ENCODE results near the gene KRTAP4-5. TPM values are rescaled to one million over a fixed set of nuclear protein-coding genes. Genes with fewer than 3 reads are reported as not detected.
A peak's percentile ranks its signal among the peaks of the same experiment; 100 is the strongest.
"Not testable (repeated sequence)": the region's sequence is repeated elsewhere in the genome, so short reads cannot be mapped to it uniquely, and the experiment has no call there.

The KRTAP4-5 gene
- total and polyA plus RNA-seq, 2 experiments from 2014 or later: not detected

DNA sequence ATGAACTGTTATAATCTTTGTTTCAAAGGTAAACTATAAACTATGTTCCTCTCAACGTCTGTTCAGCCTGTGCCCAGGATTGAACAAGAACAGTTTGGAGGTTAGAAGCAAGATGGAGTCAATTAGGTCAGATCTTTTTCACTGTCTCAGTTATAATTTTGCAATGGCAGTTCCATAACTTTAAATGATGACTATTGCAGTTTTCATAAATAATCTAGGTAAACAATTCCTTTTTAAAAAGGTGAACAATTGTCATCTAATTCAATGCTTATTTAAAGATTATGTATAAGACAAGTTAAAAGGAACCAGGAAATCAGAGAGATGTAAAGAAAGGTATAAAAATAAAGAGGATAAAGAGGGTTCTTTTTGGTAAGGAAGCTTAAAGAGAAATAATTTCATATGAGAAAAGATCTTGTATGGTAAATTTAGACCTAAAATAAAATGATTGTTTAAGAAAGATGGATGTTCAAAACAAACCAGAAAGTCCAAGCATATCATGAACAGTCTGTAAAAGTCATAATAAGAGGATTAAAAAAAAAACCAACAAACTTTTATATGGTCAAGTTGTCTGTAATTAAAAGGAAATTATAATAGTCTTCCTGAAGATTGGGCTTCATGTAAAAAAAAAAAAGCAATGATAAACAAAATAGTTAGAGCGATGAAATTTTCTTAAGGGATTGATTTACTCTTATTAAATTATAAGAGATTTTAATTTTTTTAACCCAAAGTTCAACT lies 38.3 kb downstream of the KRTAP4-5 start (continued):
- TF ChIP-seq ZNF462 (CRISPR knock-in tag; IDR thresholded peaks at IDR 0.05): no peak
- TF ChIP-seq STAT1 (IDR thresholded peaks at IDR 0.05; ENCODE audit: unreplicated experiment): no peak
- no peak for TF ChIP-seq EZH2phosphoT487 (IDR thresholded peaks at IDR 0.05; ENCODE audit: unreplicated experiment)
- TF ChIP-seq CTCF (conservative IDR thresholded peaks at IDR 0.05; ENCODE audit: low read depth in 2 of 2): no peak
- no peak for TF ChIP-seq CREB1 (CRISPR knock-in tag; IDR thresholded peaks at IDR 0.05; ENCODE audit: low read depth)
- TF ChIP-seq POLR2AphosphoS5 (IDR thresholded peaks at IDR 0.05; ENCODE audit: low read depth): no peak
- no peak for TF ChIP-seq NANOG (IDR thresholded peaks at IDR 0.05; ENCODE audit: borderline replicate concordance)

DNA sequence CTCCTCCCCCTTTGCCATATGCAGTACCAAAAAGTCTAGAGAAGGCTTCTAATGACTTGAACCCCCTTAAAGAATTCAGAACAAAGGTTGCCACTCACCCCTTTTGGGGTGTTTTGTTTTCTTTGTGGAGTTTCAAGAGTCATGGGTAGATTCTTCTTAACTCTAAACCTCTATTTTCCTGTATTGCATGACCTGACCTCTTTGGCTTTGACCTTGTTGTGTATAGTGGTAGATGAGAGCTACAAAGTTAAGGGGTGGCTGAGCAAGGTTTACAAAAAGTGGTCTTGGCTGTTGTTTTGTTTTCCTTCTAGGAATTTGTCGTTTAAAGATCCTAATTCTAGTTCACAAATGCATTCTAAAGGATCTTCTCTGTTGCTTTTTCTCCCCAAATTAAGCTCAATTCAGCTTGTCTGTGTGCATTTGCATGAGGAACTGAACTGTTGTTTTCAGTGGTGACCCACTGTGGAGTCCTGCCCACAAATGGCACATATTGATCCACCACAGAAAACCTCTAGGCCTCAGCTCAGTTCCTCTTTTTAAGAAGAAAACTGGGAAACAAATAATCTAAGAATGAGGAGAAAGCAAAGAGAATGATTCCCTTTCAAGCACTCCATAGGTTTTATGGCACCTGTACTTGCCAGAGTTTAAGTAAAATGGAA lies 40.8 kb downstream of the KRTAP4-5 start:
- not testable (repeated sequence) for H3K27me3 Mint-ChIP-seq (ENCODE audit: insufficient read depth, low read depth, poor library complexity); DNase-seq (ENCODE audit: low spot score); H4K20me1 ChIP-seq (replicated peaks; ENCODE audit: insufficient read depth); H3K9me2 ChIP-seq (ENCODE audit: insufficient read depth); H2AFZ ChIP-seq; H3K4me3 Mint-ChIP-seq; H3K27me3 ChIP-seq (ENCODE audit: insufficient read depth); H3K4me3 ChIP-seq; H3K79me2 ChIP-seq (replicated peaks; ENCODE audit: insufficient read depth); H3F3A ChIP-seq (replicated peaks; ENCODE audit: low read depth); ATAC-seq; H3K27ac ChIP-seq (ENCODE audit: low read depth)
- H3K4me2 ChIP-seq: 0 out of 2 replicates have a peak overlapping the region, but pooled peaks have one; percentile 19
- Mint-ChIP-seq H3K4me1 (peaks cover 34% of the 10 kb centered on the region), H3K9me3 (peaks cover 50% of the 10 kb centered on the region), H3K27ac (peak overlapping the region; percentile 85), H3K36me3 (ENCODE audit: low read depth) (peaks cover 48% of the 10 kb centered on the region)
- peaks cover 21% of the 10 kb centered on the region; the same call in 1 of the 2 replicates for H3K36me3 ChIP-seq (ENCODE audit: insufficient read depth)
- peaks cover 25% of the 10 kb centered on the region for H3K4me1 ChIP-seq (ENCODE audit: insufficient read depth)
